Endodermal cell (in vitro differentiated cells): ENCODE results near the gene BEND6. TPM values are rescaled to one million over a fixed set of nuclear protein-coding genes. Genes with fewer than 3 reads are reported as not detected.

Experiments
- DNase-seq: peaks from one replicate; pipeline ENCODE4 v3.0.0-alpha.2; 2017
- H3K27ac ChIP-seq: 2 replicates; pipeline ENCODE4 v1.5.1; 2013; ENCODE audit warnings: mild to moderate bottlenecking, low read depth, low read length, moderate library complexity
- H3K27me3 ChIP-seq: 2 replicates; pipeline ENCODE4 v1.6.1; 2013; ENCODE audit warnings: mild to moderate bottlenecking, low read length, moderate library complexity; ENCODE audit not compliant: insufficient read depth, control insufficient read depth, poor library complexity, severe bottlenecking
- H3K36me3 ChIP-seq: 2 replicates; pipeline ENCODE4 v1.7.0; 2013; ENCODE audit warnings: mild to moderate bottlenecking, low read length, moderate library complexity; ENCODE audit not compliant: control insufficient read depth, insufficient read depth
- H3K4me1 ChIP-seq: one replicate; pipeline ENCODE4 v1.7.0; 2013; ENCODE audit warnings: low read length; ENCODE audit not compliant: control insufficient read depth, insufficient read depth
- H3K4me3 ChIP-seq: 2 replicates; pipeline ENCODE4 v1.5.1; 2013; ENCODE audit warnings: mild to moderate bottlenecking, low read length, moderate library complexity
- H3K9ac ChIP-seq: 2 replicates; pipeline ENCODE4 v1.6.1; 2013; ENCODE audit warnings: mild to moderate bottlenecking, low read length, moderate library complexity; ENCODE audit not compliant: poor library complexity, severe bottlenecking; ENCODE audit errors: extremely low read depth
- H3K9me3 ChIP-seq: 2 replicates; pipeline ENCODE4 v1.6.1; 2013; ENCODE audit warnings: mild to moderate bottlenecking, low read length, moderate library complexity; ENCODE audit not compliant: control insufficient read depth
- H3K27ac Mint-ChIP-seq: 2 replicates; pipeline ENCODE4 v1.8.0; 2020; ENCODE audit warnings: mixed read lengths
- H3K27me3 Mint-ChIP-seq: 2 replicates; pipeline ENCODE4 v1.8.0; 2021; ENCODE audit warnings: mild to moderate bottlenecking, mixed read lengths; ENCODE audit not compliant: insufficient read depth
- H3K36me3 Mint-ChIP-seq: 2 replicates; pipeline ENCODE4 v1.8.0; 2020; ENCODE audit warnings: low read depth, mixed read lengths
- H3K4me1 Mint-ChIP-seq: 2 replicates; pipeline ENCODE4 v1.8.0; 2020; ENCODE audit warnings: mixed read lengths
- H3K4me3 Mint-ChIP-seq: 2 replicates; pipeline ENCODE4 v1.8.0; 2020; ENCODE audit warnings: mild to moderate bottlenecking, moderate library complexity, mixed read lengths
- H3K9me3 Mint-ChIP-seq: 2 replicates; pipeline ENCODE4 v1.8.0; 2020; ENCODE audit warnings: mild to moderate bottlenecking, mixed read lengths
- WGBS, 2 experiments: methylation state at CpG; one replicate each; pipeline versions ENCODE4 v1.1.5 to v1.1.7; 2013; ENCODE audit warnings: missing lambda C conversion rate in 2 of 2, mixed read lengths in 1 of 2; ENCODE audit not compliant: insufficient coverage in 1 of 2, insufficient read length in 1 of 2; 5-methylcytosine and 5-hydroxymethylcytosine counted together
- total RNA-seq, 2 donors: library from RNA; stranded (reverse); fragmentation: NEBNext Ultra II Directional in 1 of 2; extraction: Animal tissue kit (Norgen Biotek cat#: 25700) in 1 of 2; gene quantifications; 2 replicates in 1 of 2; 3 replicates in 1 of 2; pipeline ENCODE4 v1.2.1, GENCODE V29; 2021
- TF ChIP-seq, protein P1 (sequence below): fragments of 200-600 bp; sonication (generic); conservative IDR thresholded peaks from 2 replicates; pipeline ENCODE4 v1.5.0; 2021; ENCODE audit warnings: antibody characterized with exemption, mild to moderate bottlenecking

BEND6 gene
- total RNA-seq, 2 donors from 2014 or later = 0.57 to 0.95 TPM

DNA sequence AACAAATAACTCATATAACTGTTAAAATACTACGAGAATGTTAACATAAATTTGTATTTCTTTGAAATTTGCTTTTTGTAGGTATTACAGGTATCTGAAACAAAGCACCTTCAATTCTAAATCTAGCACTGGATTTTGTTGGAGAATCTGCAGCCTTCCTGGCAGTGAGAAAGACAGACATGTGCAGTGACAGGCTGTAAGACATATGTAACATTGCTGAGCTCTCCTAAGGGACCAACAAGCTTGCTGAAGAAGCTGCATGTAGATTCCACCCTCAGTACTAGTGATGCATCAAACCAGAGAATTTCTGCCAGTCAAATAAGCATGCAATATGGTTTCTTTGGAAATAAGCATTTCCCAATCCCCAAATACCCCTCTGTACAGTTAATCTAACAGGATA, 71.1 kb downstream of the BEND6 start:
- H3K27me3 ChIP-seq = no peaks in the 10 kb centered on the region
- H3K9ac ChIP-seq = no peak overlapping the region
- H3K36me3 Mint-ChIP-seq = no peaks in the 10 kb centered on the region
- no peaks in the 10 kb centered on the region for H3K4me1 ChIP-seq
- no peak for DNase-seq
- H3K9me3 ChIP-seq = peaks cover 28% of the 10 kb centered on the region
- H3K9me3 Mint-ChIP-seq = peaks cover 5% of the 10 kb centered on the region
- no peaks in the 10 kb centered on the region for H3K4me1 Mint-ChIP-seq
- H3K4me3 Mint-ChIP-seq = no peak overlapping the region
- TF ChIP-seq, protein P1, sequence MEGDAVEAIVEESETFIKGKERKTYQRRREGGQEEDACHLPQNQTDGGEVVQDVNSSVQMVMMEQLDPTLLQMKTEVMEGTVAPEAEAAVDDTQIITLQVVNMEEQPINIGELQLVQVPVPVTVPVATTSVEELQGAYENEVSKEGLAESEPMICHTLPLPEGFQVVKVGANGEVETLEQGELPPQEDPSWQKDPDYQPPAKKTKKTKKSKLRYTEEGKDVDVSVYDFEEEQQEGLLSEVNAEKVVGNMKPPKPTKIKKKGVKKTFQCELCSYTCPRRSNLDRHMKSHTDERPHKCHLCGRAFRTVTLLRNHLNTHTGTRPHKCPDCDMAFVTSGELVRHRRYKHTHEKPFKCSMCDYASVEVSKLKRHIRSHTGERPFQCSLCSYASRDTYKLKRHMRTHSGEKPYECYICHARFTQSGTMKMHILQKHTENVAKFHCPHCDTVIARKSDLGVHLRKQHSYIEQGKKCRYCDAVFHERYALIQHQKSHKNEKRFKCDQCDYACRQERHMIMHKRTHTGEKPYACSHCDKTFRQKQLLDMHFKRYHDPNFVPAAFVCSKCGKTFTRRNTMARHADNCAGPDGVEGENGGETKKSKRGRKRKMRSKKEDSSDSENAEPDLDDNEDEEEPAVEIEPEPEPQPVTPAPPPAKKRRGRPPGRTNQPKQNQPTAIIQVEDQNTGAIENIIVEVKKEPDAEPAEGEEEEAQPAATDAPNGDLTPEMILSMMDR = no peak
- H3K27me3 Mint-ChIP-seq = peaks cover 2% of the 10 kb centered on the region
- no peak overlapping the region for H3K27ac Mint-ChIP-seq
- no CpG with 5 or more reads among the region's 1 CpG for WGBS, 2 experiments
- H3K27ac ChIP-seq = no peak overlapping the region
- H3K36me3 ChIP-seq = no peaks in the 10 kb centered on the region
- H3K4me3 ChIP-seq = no peak overlapping the region

DNA sequence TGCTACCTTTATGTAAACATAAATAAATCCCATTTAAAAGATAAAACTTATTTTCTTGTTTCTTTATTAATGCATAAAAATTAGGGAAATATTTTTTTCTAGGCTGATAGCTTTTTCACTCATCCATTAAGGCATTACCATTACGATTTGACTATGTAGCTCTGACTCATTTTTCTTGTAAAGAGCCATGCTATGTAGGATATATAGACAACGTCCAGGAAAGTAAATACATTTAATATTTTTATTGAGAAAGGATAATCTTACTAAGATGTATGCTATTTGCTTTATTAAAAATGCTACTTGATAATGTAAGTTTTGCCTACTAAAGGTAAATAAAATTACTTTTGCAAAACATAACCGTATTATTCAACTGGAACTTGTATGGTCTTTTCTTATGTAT, 72.4 kb downstream of the BEND6 start:
- TF ChIP-seq, protein P1 = no peak
- H3K9me3 Mint-ChIP-seq = peaks cover 5% of the 10 kb centered on the region
- no peaks in the 10 kb centered on the region for H3K36me3 ChIP-seq
- 100% methylated on average over 2 of the region's 3 CpGs; no CpG with 5 or more reads in 1 of the 2 experiments for WGBS, 2 experiments
- H3K27ac Mint-ChIP-seq = no peak overlapping the region
- H3K9ac ChIP-seq = no peak overlapping the region
- H3K4me3 Mint-ChIP-seq = no peak overlapping the region
- no peaks in the 10 kb centered on the region for H3K27me3 ChIP-seq
- no peak overlapping the region for H3K27ac ChIP-seq
- peaks cover 28% of the 10 kb centered on the region for H3K9me3 ChIP-seq
- no peaks in the 10 kb centered on the region for H3K4me1 ChIP-seq
- H3K36me3 Mint-ChIP-seq = no peaks in the 10 kb centered on the region
- no peak overlapping the region for H3K4me3 ChIP-seq
- DNase-seq = no peak
- H3K4me1 Mint-ChIP-seq = no peaks in the 10 kb centered on the region
- peaks cover 2% of the 10 kb centered on the region for H3K27me3 Mint-ChIP-seq

DNA sequence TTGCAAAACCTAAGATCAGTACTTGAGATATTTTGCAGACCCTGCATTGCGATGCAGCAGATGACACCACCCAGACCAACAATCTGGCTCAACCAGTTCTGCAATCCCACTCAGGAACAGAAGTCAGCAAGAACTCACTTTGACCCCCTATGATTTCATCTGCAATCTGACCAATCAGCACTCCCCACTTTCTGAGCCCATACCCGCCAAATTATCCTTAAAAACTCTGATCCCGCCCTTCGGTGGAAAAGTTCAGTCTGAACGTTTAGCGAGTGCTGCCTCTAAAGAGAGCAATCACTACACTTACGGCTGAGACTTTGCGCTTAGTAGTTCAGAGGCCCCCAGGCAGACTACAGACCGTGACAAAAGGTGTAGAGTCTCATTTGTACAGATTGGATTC, 74.3 kb downstream of the BEND6 start:
- DNase-seq = no peak
- Histone ChIP-seq H3K4me1 (no peaks in the 10 kb centered on the region), H3K27me3 (no peaks in the 10 kb centered on the region), H3K9ac (no peak overlapping the region), H3K36me3 (no peaks in the 10 kb centered on the region), H3K4me3 (no peak overlapping the region), H3K27ac (no peak overlapping the region), H3K9me3 (peaks cover 14% of the 10 kb centered on the region)
- Mint-ChIP-seq H3K4me3 (no peak overlapping the region), H3K9me3 (peaks cover 5% of the 10 kb centered on the region), H3K27me3 (peaks cover 2% of the 10 kb centered on the region), H3K36me3 (no peaks in the 10 kb centered on the region), H3K27ac (no peak overlapping the region), H3K4me1 (no peaks in the 10 kb centered on the region)
- WGBS, 2 experiments = 93 to 99% methylated on average over 8 to 9 of the region's 9 CpGs
- TF ChIP-seq, protein P1 = no peak
